Measurements from ENCODE around the gene ATP8B4. TPM values are rescaled to one million over a fixed set of nuclear protein-coding genes. Genes with fewer than 3 reads are reported as not detected.
A peak's percentile ranks its signal among the peaks of the same experiment; 100 is the strongest.

ATP8B4 gene
- total and polyA plus RNA-seq, 3 donors from 2014 or later, result 2.4 to 6.1 (median 2.5) TPM

DNA sequence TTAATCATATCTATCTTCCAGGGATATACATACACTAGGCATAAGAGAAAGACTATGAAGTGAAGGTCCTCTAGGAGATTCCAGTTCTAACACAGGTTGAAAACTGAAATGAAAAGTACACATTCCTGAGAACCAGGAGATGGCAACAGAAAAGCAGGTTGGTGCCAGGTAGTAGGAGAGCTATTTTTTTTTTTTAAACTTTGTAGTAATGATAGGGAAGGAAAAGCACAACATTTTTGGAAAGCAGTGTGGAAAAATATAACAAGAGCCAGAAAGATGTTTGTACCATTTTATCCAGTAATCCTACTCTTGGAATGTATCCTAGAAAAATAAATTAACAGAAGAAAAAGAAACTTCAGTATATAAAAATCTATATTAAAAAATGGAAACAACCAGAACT is 308.3 kb downstream of the ATP8B4 start:
- no peak for DNase-seq
- no peak for TF ChIP-seq CTCF (IDR thresholded peaks at IDR 0.05)
- TF ChIP-seq POLR2A (IDR thresholded peaks at IDR 0.05), result no peak
- intact Hi-C loops (cut with DNase I; ENCODE audit: low total_unique reads), result no loop called here
- H3K36me3 ChIP-seq (ENCODE audit: low read depth, missing control alignments), result no peaks in the 10 kb centered on the region
- no peaks in the 10 kb centered on the region for H3K4me1 ChIP-seq
- H3K9me3 ChIP-seq, result no peaks in the 10 kb centered on the region
- no peaks in the 10 kb centered on the region for H3K27me3 ChIP-seq
- no peak overlapping the region for H3K4me3 ChIP-seq
- H3K27ac ChIP-seq, result no peak overlapping the region

- intact Hi-C loops (cut with DNase I; ENCODE audit: low total_unique reads), result no loop called here
- Histone ChIP-seq H3K4me1 (no peaks in the 10 kb centered on the region), H3K27me3 (no peaks in the 10 kb centered on the region), H3K4me3 (no peak overlapping the region), H3K36me3 (ENCODE audit: low read depth, missing control alignments) (no peaks in the 10 kb centered on the region), H3K27ac (peak overlapping the region in 1 of 2 donors; percentile 16), H3K9me3 (no peaks in the 10 kb centered on the region)
- no peak for TF ChIP-seq POLR2A (IDR thresholded peaks at IDR 0.05)
- TF ChIP-seq CTCF (IDR thresholded peaks at IDR 0.05), result no peak
- 87 to 88% methylated on average over 2 of the region's 2 CpGs for WGBS, 2 donors
- no peak for DNase-seq
Observed at GRCh38 chr15:49809894-49810609, 309.0 kb downstream of the ATP8B4 start.

- Histone ChIP-seq H3K27me3 (no peaks in the 10 kb centered on the region), H3K27ac (no peak overlapping the region), H3K4me1 (no peaks in the 10 kb centered on the region), H3K4me3 (no peak overlapping the region), H3K36me3 (ENCODE audit: low read depth, missing control alignments) (no peaks in the 10 kb centered on the region), H3K9me3 (no peaks in the 10 kb centered on the region)
- TF ChIP-seq POLR2A (IDR thresholded peaks at IDR 0.05) (no peak), CTCF (IDR thresholded peaks at IDR 0.05) (no peak)
- intact Hi-C loops (cut with DNase I; ENCODE audit: low total_unique reads), result no loop called here
- 79 to 84% methylated on average over 1 of the region's 1 CpG for WGBS, 2 donors
- DNase-seq, result no peak
Observed at GRCh38 chr15:49808341-49808740, 310.7 kb downstream of the ATP8B4 start.

Small RNAs within 50 kb of the gene (small RNA-seq; reads per million reads assigned to genes)
- gene RNA5SP394, result 0 reads per million in 2 donors

Other genes with a start within 250 kb of the ATP8B4 start
- 1 to 10 TPM; 2.2 to 2.5 TPM for gene SLC27A2, start 63.0 kb upstream of the ATP8B4 start, total RNA-seq
- 2.1 TPM for gene SLC27A2, start 63.0 kb upstream of the ATP8B4 start, polyA plus RNA-seq (ENCODE audit: insufficient read depth, low read depth, low replicate concordance)
- gene HDC, start 146.5 kb upstream of the ATP8B4 start, total RNA-seq, result 1 to 10 TPM; 1.6 to 5.8 TPM
- 11.9 TPM for gene HDC, start 146.5 kb upstream of the ATP8B4 start, polyA plus RNA-seq (ENCODE audit: insufficient read depth, low read depth, low replicate concordance)
- 10 to 100 TPM; 35.4 to 45.9 TPM for gene GABPB1, start 236.0 kb upstream of the ATP8B4 start, total RNA-seq
- 21.5 TPM for gene GABPB1, start 236.0 kb upstream of the ATP8B4 start, polyA plus RNA-seq (ENCODE audit: insufficient read depth, low read depth, low replicate concordance)

Measured in testis (tissue), 3 donors.